OCI-LY1 (cell line): ENCODE results near the gene PXN.

Experiments used
- H2AFZ ChIP-seq: fragments of 200-600 bp; sonication (generic), shearing (Covaris generic); 2 replicates; pipeline ENCODE4 v1.6.0; 2014; ENCODE audit warnings: antibody characterized with exemption, mild to moderate bottlenecking, low read length
- H3F3A ChIP-seq: fragments of 200-600 bp; sonication (generic), shearing (Covaris generic); 2 replicates; pipeline ENCODE4 v1.6.0; 2014; ENCODE audit warnings: mild to moderate bottlenecking, antibody characterized with exemption, low read length, moderate library complexity; ENCODE audit not compliant: insufficient read depth
- H3K27ac ChIP-seq: fragments of 200-600 bp; sonication (generic); 2 replicates; pipeline ENCODE4 v1.5.1; 2014; ENCODE audit warnings: low read length, mixed run types, mild to moderate bottlenecking, low read depth; ENCODE audit not compliant: poor library complexity, severe bottlenecking
- H3K27me3 ChIP-seq: fragments of 200-600 bp; sonication (generic); 2 replicates; pipeline ENCODE4 v1.6.0; 2014; ENCODE audit warnings: antibody characterized with exemption, mild to moderate bottlenecking, low read length, moderate library complexity; ENCODE audit not compliant: insufficient read depth
- H3K36me3 ChIP-seq: fragments of 200-600 bp; sonication (generic); 2 replicates; pipeline ENCODE4 v1.6.1; 2014; ENCODE audit warnings: mild to moderate bottlenecking, antibody characterized with exemption, low read length, moderate library complexity, mixed read lengths; ENCODE audit not compliant: insufficient read depth
- H3K4me1 ChIP-seq: fragments of 200-600 bp; sonication (generic); 2 replicates; pipeline ENCODE4 v1.5.1; 2014; ENCODE audit warnings: mild to moderate bottlenecking, low read length, moderate library complexity; ENCODE audit not compliant: insufficient read depth, severe bottlenecking
- H3K4me2 ChIP-seq: fragments of 200-600 bp; sonication (generic), shearing (Covaris generic); 2 replicates; pipeline ENCODE4 v1.6.1; 2014; ENCODE audit warnings: low read length
- H3K4me3 ChIP-seq: fragments of 200-600 bp; sonication (generic); 2 replicates; pipeline ENCODE4 v1.5.1; 2014; ENCODE audit warnings: low read length, low read depth, mild to moderate bottlenecking, mixed read lengths; ENCODE audit not compliant: poor library complexity, severe bottlenecking
- H3K79me2 ChIP-seq: fragments of 200-600 bp; shearing (Covaris generic); 2 replicates; pipeline ENCODE4 v1.6.1; 2016; ENCODE audit warnings: mixed run types, low read length, mixed read lengths; ENCODE audit not compliant: insufficient read depth
- H3K9ac ChIP-seq: fragments of 200-600 bp; sonication (generic), shearing (Covaris generic); 2 replicates; pipeline ENCODE4 v1.6.1; 2014; ENCODE audit warnings: mild to moderate bottlenecking, low read length, mixed read lengths
- H3K9me2 ChIP-seq: fragments of 200-600 bp; sonication (generic), shearing (Covaris generic); 2 replicates; pipeline ENCODE4 v1.6.1; 2014; ENCODE audit warnings: low read depth, mild to moderate bottlenecking, low read length, mixed read lengths
- H3K9me3 ChIP-seq: fragments of 200-600 bp; shearing (Covaris generic); 2 replicates; pipeline ENCODE4 v1.6.1; 2014; ENCODE audit warnings: low read length, mixed read lengths
- H4K20me1 ChIP-seq: fragments of 200-600 bp; sonication (generic), shearing (Covaris generic); 2 replicates; pipeline ENCODE4 v1.6.0; 2016; ENCODE audit warnings: mild to moderate bottlenecking, low read length; ENCODE audit not compliant: insufficient read depth
- EZH2 ChIP-seq: fragments of 200-600 bp; sonication (generic), shearing (Covaris generic); IDR thresholded peaks from 2 replicates; pipeline ENCODE4 v1.8.0; 2017; ENCODE audit warnings: borderline replicate concordance, mixed run types, mild to moderate bottlenecking, antibody characterized with exemption, low read length, moderate library complexity, mixed read lengths
- TF ChIP-seq, protein P1 (sequence below): fragments of 200-600 bp; sonication (generic), shearing (Covaris generic); IDR thresholded peaks from 2 replicates; pipeline ENCODE4 v1.5.1; 2017; ENCODE audit warnings: mild to moderate bottlenecking, antibody characterized with exemption, low read length, moderate library complexity, mixed read lengths

PXN gene

DNA sequence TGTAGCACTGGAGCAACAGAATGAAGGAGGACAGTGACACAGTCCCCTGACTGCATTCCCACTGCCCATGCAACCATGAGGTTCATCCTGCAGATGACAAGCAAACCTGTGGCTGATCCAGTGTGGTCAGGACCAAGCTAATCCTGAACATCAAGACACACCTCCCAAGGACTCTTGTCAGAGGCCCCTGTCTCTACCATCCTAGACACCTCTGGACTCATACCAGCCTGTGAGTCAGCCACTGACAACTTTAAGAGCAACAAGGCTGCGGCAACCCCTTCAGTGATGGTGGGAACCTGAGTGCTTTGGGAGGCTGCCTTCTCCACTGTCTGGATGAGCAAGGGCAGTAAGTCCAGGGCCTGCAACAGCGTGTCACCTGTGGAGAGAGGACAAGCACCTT lies 95.6 kb downstream of the PXN start:
- H3K9ac ChIP-seq, result no peak overlapping the region
- TF ChIP-seq, protein P1, sequence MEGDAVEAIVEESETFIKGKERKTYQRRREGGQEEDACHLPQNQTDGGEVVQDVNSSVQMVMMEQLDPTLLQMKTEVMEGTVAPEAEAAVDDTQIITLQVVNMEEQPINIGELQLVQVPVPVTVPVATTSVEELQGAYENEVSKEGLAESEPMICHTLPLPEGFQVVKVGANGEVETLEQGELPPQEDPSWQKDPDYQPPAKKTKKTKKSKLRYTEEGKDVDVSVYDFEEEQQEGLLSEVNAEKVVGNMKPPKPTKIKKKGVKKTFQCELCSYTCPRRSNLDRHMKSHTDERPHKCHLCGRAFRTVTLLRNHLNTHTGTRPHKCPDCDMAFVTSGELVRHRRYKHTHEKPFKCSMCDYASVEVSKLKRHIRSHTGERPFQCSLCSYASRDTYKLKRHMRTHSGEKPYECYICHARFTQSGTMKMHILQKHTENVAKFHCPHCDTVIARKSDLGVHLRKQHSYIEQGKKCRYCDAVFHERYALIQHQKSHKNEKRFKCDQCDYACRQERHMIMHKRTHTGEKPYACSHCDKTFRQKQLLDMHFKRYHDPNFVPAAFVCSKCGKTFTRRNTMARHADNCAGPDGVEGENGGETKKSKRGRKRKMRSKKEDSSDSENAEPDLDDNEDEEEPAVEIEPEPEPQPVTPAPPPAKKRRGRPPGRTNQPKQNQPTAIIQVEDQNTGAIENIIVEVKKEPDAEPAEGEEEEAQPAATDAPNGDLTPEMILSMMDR, result no peak
- TF ChIP-seq EZH2, result no peak
- no peaks in the 10 kb centered on the region for H3K27me3 ChIP-seq
- H4K20me1 ChIP-seq, result no peaks in the 10 kb centered on the region
- H3K4me3 ChIP-seq, result no peak overlapping the region
- H3F3A ChIP-seq, result no peaks in the 10 kb centered on the region
- no peak overlapping the region for H2AFZ ChIP-seq
- H3K79me2 ChIP-seq, result no peaks in the 10 kb centered on the region
- H3K4me2 ChIP-seq, result no peak overlapping the region
- H3K9me2 ChIP-seq, result no peaks in the 10 kb centered on the region
- H3K27ac ChIP-seq, result no peak overlapping the region
- no peaks in the 10 kb centered on the region for H3K9me3 ChIP-seq
- peaks cover 85% of the 10 kb centered on the region for H3K36me3 ChIP-seq
- peaks cover 25% of the 10 kb centered on the region for H3K4me1 ChIP-seq

DNA sequence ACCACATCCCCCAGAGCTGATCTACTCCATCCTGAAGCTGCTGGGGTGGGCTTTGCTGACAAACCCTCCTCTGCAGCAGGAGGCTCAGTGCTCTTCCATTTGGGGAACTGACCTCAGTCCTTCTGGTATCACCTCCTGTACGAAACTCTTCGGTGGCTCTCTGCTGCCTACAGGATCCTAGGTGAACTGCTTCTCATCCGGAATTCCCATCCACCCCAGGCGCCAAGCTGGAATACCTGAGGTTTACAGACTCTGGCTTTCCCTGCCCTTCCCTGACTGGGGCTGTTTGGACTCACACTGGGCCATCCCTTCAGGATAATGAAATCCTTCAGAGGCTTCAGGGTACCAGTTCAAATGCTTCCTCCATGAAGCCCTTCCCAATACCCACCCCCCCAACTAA lies 97.2 kb downstream of the PXN start:
- TF ChIP-seq, protein P1, result no peak
- no peak for TF ChIP-seq EZH2
- H3K4me2 ChIP-seq, result no peak overlapping the region
- H3K79me2 ChIP-seq, result no peaks in the 10 kb centered on the region
- no peaks in the 10 kb centered on the region for H3K27me3 ChIP-seq
- no peak overlapping the region for H2AFZ ChIP-seq
- H3K9me2 ChIP-seq, result no peaks in the 10 kb centered on the region
- H3F3A ChIP-seq, result no peaks in the 10 kb centered on the region
- H3K27ac ChIP-seq, result no peak overlapping the region
- no peak overlapping the region for H3K4me3 ChIP-seq
- H3K4me1 ChIP-seq, result peaks cover 24% of the 10 kb centered on the region
- no peaks in the 10 kb centered on the region for H3K9me3 ChIP-seq
- H3K36me3 ChIP-seq, result peaks cover 83% of the 10 kb centered on the region
- H4K20me1 ChIP-seq, result no peaks in the 10 kb centered on the region
- H3K9ac ChIP-seq, result no peak overlapping the region

DNA sequence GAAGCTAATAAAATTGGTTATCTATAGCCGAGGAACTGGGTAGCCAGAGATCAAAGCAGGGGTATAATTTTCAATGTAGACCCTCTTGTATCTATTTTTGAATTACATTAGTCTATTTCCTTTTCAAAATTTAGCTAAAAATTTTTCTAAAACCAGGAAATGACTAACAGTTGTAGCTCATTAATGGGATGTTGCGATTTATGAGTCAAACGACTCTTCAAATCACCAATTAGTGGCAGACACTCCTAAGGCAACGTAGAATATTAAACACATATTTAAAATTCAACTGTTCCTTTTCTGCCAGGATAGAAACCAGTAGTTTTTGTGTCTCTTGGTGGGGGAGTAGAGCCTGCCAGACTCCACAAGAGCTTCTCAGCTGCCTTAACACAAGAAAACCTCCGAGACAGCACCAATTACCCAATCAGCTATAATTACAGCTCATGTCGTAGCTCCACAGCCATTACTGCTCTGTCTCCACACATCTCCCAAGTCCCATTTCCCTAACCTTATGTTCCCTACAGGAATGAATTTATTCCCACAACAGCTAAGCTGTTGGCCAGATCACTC lies 97.9 kb downstream of the PXN start:
- Histone ChIP-seq H3K4me3 (no peak overlapping the region), H3K9me3 (no peaks in the 10 kb centered on the region), H3F3A (no peaks in the 10 kb centered on the region), H3K27ac (peak overlapping the region; percentile 91), H3K9ac (no peak overlapping the region), H3K27me3 (no peaks in the 10 kb centered on the region), H3K4me1 (peaks cover 24% of the 10 kb centered on the region), H3K79me2 (no peaks in the 10 kb centered on the region), H3K9me2 (no peaks in the 10 kb centered on the region), H3K4me2 (no peak overlapping the region), H2AFZ (no peak overlapping the region), H3K36me3 (peaks cover 83% of the 10 kb centered on the region), H4K20me1 (no peaks in the 10 kb centered on the region)
- no peak for TF ChIP-seq EZH2
- TF ChIP-seq, protein P1, result no peak
